HG02884 (cell line): ENCODE data around the gene CEP97.
"Not testable (repeated sequence)": the region's sequence is repeated elsewhere in the genome, so short reads cannot be mapped to it uniquely, and the experiment has no call there.

Source experiments
- ATAC-seq: cut with Tn5 transposase; IDR thresholded peaks from one replicate; pipeline ENCODE4 v1.9.1; 2021; ENCODE audit warnings: mild to moderate bottlenecking, moderate library complexity; ENCODE audit not compliant: unreplicated experiment

CEP97 gene

GRCh38 chr3:101724329-101725193 is at the start of gene CEP97:
TSS of gene CEP97 (plus strand) at chr3:101724614. CDS start at chr3:101724677, 63 bp downstream.
- ATAC-seq, result peak; percentile 85

GRCh38 chr3:101675709-101676215 is 48.7 kb upstream of the CEP97 start:
- ATAC-seq, result no peak

GRCh38 chr3:101676216-101676764 is 48.1 kb upstream of the CEP97 start:
- ATAC-seq, result peak; percentile 79

GRCh38 chr3:101676765-101677435 is 47.5 kb upstream of the CEP97 start, which contains the start of gene ZBTB11:
TSS of gene ZBTB11 (minus strand) at chr3:101677132. CDS start at chr3:101676914, 218 bp downstream.
- ATAC-seq, result peak; percentile 67

- no peak for ATAC-seq
These were observed 46.8 kb upstream of the CEP97 start for GRCh38 chr3:101677436-101678286.

GRCh38 chr3:101678837-101679236 is 45.6 kb upstream of the CEP97 start:
- ATAC-seq, result not testable (repeated sequence)

- ATAC-seq, result no peak
These were observed 43.9 kb upstream of the CEP97 start for GRCh38 chr3:101680466-101680865.

GRCh38 chr3:101685050-101685400 is 39.4 kb upstream of the CEP97 start:
- ATAC-seq, result no peak

- peak; percentile 15 for ATAC-seq
These were observed 38.5 kb upstream of the CEP97 start for GRCh38 chr3:101685870-101686307.

- no peak for ATAC-seq
These were observed 37.1 kb upstream of the CEP97 start for GRCh38 chr3:101687142-101687931.

- ATAC-seq, result no peak
These were observed 35.1 kb upstream of the CEP97 start for GRCh38 chr3:101689286-101689685.

GRCh38 chr3:101690972-101691371 is 33.4 kb upstream of the CEP97 start:
- no peak for ATAC-seq

GRCh38 chr3:101691685-101692671 is 32.4 kb upstream of the CEP97 start:
- not testable (repeated sequence) for ATAC-seq

GRCh38 chr3:101693540-101693939 is 30.9 kb upstream of the CEP97 start:
- peak; percentile 60 for ATAC-seq

GRCh38 chr3:101694836-101695235 is 29.6 kb upstream of the CEP97 start:
- ATAC-seq, result not testable (repeated sequence)

GRCh38 chr3:101695779-101696372 is 28.5 kb upstream of the CEP97 start:
- ATAC-seq, result no peak

GRCh38 chr3:101701696-101702634 is 22.4 kb upstream of the CEP97 start:
- no peak for ATAC-seq
